HFF-Myc (cell line): ENCODE results near the gene CMC1.
A peak's percentile ranks its signal among the peaks of the same experiment; 100 is the strongest.

ENCODE experiments used
- DNase-seq: peaks from one replicate; pipeline ENCODE4 v3.0.0-alpha.2; 2011; ENCODE audit warnings: low read depth; ENCODE audit errors: extremely low read depth
- H3K4me3 ChIP-seq: replicated peaks from 2 replicates; pipeline ENCODE4 v1.5.1; 2011; ENCODE audit warnings: low read depth, mild to moderate bottlenecking, control low read depth, low read length
- TF ChIP-seq, protein P1 (sequence below): IDR thresholded peaks from 2 replicates; pipeline ENCODE4 v1.5.1; 2012; ENCODE audit warnings: mild to moderate bottlenecking, low read depth, low read length, control low read depth; ENCODE audit errors: missing control alignments

The CMC1 gene

DNA sequence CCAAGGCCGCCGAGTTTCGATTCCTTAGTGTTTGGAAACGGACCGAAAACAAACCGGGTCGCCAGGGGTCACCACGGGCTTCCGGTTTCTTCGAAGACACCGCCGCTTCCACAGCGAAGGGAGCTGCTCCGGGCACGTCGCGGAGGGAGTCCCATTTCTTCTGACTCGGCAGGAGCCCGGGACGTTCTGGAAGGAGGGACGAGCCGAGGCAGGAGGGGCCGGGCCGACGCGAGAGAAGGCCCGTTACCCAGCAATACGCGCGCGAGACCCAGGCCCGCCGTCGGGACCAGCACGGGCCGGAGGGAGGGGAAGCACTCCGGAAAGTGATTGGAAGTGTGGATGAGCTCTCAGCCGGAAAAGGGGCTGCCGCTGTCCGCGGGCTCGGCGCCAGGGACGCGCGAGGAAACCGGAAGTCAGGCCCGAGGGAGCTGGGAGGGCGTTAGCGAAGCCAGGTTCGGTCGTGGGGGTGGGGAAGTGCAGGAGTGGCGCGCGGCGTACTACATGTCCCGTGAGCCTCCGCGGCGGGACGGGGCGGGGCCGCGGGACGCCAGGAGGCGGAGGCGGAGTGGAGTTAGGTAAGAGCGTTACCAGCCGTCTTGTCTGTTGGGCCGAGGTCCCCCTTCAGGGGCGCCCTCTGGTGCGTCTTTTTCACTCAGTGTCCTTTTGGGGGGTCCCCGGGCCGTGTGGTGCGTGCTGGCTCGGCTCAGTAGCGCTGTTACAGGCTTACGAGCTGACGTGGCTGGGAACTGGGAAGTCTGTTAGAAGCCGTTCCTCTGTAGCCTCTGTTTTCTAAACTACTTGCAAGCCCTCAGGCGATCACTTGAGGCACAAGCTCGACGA, 107.4 kb downstream of the CMC1 start, which contains the start of the genes AZI2 and ZCWPW2:
Gene AZI2 (minus strand): TSS at position 196 of the 840 bp plus-strand sequence. CDS start 8,207 bp downstream, outside the sequence.
Gene ZCWPW2 (plus strand): TSS at position 93 of the 840 bp plus-strand sequence. CDS start 64,348 bp downstream, outside the sequence.
- peak within 1 kb of the TSS; percentile 87 for H3K4me3 ChIP-seq
- peak; percentile 82 for DNase-seq
- TF ChIP-seq, protein P1, sequence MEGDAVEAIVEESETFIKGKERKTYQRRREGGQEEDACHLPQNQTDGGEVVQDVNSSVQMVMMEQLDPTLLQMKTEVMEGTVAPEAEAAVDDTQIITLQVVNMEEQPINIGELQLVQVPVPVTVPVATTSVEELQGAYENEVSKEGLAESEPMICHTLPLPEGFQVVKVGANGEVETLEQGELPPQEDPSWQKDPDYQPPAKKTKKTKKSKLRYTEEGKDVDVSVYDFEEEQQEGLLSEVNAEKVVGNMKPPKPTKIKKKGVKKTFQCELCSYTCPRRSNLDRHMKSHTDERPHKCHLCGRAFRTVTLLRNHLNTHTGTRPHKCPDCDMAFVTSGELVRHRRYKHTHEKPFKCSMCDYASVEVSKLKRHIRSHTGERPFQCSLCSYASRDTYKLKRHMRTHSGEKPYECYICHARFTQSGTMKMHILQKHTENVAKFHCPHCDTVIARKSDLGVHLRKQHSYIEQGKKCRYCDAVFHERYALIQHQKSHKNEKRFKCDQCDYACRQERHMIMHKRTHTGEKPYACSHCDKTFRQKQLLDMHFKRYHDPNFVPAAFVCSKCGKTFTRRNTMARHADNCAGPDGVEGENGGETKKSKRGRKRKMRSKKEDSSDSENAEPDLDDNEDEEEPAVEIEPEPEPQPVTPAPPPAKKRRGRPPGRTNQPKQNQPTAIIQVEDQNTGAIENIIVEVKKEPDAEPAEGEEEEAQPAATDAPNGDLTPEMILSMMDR, result no peak

DNA sequence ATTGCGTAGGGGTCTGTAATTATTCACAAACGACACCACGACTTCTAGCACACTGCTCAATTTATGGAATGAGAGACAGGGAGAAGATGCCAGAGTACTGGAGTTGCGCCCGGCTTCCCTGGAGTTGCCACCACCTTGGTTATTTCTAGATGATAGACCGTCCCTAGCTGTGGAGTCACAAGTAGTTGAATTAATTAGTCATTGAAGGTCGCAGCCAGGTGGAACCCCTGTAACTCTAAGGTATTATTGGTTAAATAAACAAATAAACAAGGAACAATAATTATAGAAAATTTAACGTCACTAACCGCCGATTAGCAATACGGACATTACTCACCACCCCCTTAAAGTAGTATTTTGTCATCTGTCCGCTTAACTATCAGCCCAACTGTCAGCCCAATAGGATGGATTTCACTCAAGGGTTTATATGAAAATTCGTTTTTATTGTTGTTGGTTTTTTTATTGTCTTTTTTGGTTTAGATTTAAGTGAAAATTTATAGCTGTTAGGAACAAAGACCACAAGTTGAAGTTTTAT, 108.1 kb downstream of the CMC1 start:
- TF ChIP-seq, protein P1, result no peak
- DNase-seq, result no peak
- H3K4me3 ChIP-seq, result peak overlapping the region; percentile 87
